Calu3 (cell line): Measurements from ENCODE around the gene PHF2. TPM values are rescaled to one million over a fixed set of nuclear protein-coding genes. Genes with fewer than 3 reads are reported as not detected.

Source experiments
- BruUV-seq: library from RNA; stranded (reverse); fragments of 400-500 nt; replicated peaks from 2 replicates; lab custom pipeline; 2021; lab: Mats Ljungman, UMichigan
- CTCF ChIA-PET: fragments of 300-600 bp; sonication (Branson Sonifier 250); formaldehyde crosslinking; loops from one replicate; lab custom pipeline; 2022; ENCODE audit warnings: antibody characterized with exemption; lab: Charles Lee
- DNase-seq: peaks from one replicate; pipeline ENCODE4 v3.0.0; 2022
- H3K27ac Mint-ChIP-seq: one replicate; pipeline ENCODE4 v1.8.0; 2022; ENCODE audit warnings: mixed read lengths; ENCODE audit not compliant: unreplicated experiment
- H3K27me3 Mint-ChIP-seq: one replicate; pipeline ENCODE4 v1.8.0; 2022; ENCODE audit warnings: mixed read lengths; ENCODE audit not compliant: unreplicated experiment
- H3K36me3 Mint-ChIP-seq: one replicate; pipeline ENCODE4 v1.8.0; 2022; ENCODE audit warnings: mild to moderate bottlenecking, moderate library complexity, mixed read lengths; ENCODE audit not compliant: insufficient read depth, unreplicated experiment
- H3K4me1 Mint-ChIP-seq: one replicate; pipeline ENCODE4 v1.8.0; 2022; ENCODE audit warnings: mild to moderate bottlenecking, low read depth, mixed read lengths; ENCODE audit not compliant: unreplicated experiment
- H3K4me3 Mint-ChIP-seq: one replicate; pipeline ENCODE4 v1.8.0; 2022; ENCODE audit warnings: mild to moderate bottlenecking, low read depth, moderate library complexity, mixed read lengths; ENCODE audit not compliant: unreplicated experiment
- H3K9me3 Mint-ChIP-seq: one replicate; pipeline ENCODE4 v1.8.0; 2022; ENCODE audit warnings: low read depth, mixed read lengths; ENCODE audit not compliant: unreplicated experiment
- CTCF ChIP-seq: fragments of 200-600 bp; IDR thresholded peaks from one replicate; pipeline ENCODE4 v1.8.0; 2022; ENCODE audit warnings: antibody characterized with exemption; ENCODE audit not compliant: unreplicated experiment
- intact Hi-C: fragments of 100-400 bp; cut with micrococcal nuclease; formaldehyde crosslinking; loops from one replicate; pipeline ENCODE4 v1.10.0; 2022; ENCODE audit not compliant: unreplicated experiment
- total RNA-seq: library from RNA; stranded (reverse); gene quantifications from 2 replicates; pipeline ENCODE4 v1.2.3, GENCODE V29; 2022

The PHF2 gene
- total RNA-seq, 1 experiment from 2014 or later, result 13.9 TPM

- TF ChIP-seq CTCF, result no peak
- no peak for DNase-seq
- Mint-ChIP-seq H3K4me1 (peaks cover 10% of the 10 kb centered on the region), H3K4me3 (no peak overlapping the region), H3K36me3 (peaks cover 6% of the 10 kb centered on the region), H3K9me3 (no peaks in the 10 kb centered on the region), H3K27ac (no peak overlapping the region), H3K27me3 (no peaks in the 10 kb centered on the region)
- intact Hi-C loops, result no loop called here
- BruUV-seq, result no TSS peak
- CTCF ChIA-PET, result no interaction called here
Observed at GRCh38 chr9:93644397-93645088, 68.2 kb downstream of the PHF2 start.

DNA sequence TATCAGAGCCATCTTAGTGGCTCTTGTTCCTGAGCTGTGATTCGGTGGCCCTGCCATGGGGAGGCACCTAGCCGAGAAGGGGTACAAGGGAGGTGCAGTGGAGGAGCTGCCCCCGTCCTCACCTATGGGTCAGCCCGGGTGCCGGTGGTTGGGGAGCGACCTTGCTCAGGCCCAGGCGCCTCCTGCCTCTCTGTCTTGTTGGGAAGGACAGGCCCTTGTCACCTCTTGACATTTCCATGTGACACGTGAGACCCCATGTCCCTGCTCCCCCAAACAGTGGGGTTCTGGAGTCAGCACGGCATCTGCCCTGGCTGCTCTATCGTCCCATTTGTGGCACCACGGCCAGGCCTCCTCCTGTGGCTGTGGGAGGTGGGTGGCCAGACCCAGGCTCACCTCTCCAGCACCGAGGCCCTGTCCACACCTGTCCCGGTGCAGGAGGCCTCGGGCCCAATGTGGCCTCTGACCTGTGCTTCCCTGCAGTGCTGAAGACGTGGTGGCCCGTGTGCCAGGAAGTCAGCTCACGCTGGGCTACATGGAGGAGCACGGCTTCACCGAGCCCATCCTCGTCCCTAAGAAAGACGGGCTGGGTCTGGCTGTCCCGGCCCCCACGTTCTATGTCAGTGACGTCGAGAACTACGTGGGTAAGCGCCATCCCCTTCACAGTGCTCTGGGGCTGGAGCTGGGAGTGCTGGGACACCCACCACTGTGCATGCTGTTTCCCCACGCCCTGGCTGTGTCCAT lies 68.9 kb downstream of the PHF2 start:
- no peak for DNase-seq
- H3K27me3 Mint-ChIP-seq, result no peaks in the 10 kb centered on the region
- H3K36me3 Mint-ChIP-seq, result peaks cover 6% of the 10 kb centered on the region
- no peak for TF ChIP-seq CTCF
- no TSS peak for BruUV-seq
- peaks cover 10% of the 10 kb centered on the region for H3K4me1 Mint-ChIP-seq
- H3K9me3 Mint-ChIP-seq, result no peaks in the 10 kb centered on the region
- intact Hi-C loops, result no loop called here
- no peak overlapping the region for H3K4me3 Mint-ChIP-seq
- H3K27ac Mint-ChIP-seq, result no peak overlapping the region
- CTCF ChIA-PET, result no interaction called here

DNA sequence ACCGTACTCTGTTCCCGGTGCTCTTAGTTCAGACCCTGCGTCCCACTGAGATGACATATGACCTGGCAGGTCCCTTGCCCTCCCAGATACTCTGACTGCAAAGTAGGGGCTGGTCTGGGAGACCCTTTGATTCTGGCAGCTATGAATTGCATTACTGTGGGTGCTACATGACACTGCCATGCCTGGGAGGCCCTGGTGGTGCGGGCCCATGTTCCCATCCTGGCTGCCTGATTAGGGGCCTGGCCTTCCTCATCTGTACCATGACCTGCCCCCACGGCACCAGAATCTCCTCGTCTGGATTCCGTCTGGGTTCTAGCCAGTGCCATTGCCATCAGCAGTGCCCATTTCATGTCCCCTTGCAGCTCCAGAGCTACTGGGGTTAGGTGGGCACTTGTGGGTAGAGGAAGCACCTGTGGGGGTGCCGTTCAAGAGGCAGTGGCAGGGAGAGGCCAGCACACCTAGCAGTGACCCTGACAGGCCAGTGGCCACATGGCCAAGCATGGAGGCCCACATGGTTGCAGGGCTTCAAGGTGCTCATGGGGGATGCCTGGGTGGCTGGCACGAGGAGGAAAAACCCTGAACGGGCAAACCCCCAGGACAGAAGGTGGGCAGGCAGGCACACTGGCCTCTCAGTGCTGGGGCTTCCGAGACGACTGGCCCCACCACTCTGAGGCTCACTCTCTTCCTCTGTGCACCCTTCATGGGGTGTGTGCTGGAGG lies 69.7 kb downstream of the PHF2 start:
- no peaks in the 10 kb centered on the region for H3K27me3 Mint-ChIP-seq
- no TSS peak for BruUV-seq

More for the DNA sequence above, 69.7 kb downstream of the PHF2 start:
- Mint-ChIP-seq H3K4me1 (peaks cover 10% of the 10 kb centered on the region), H3K36me3 (peaks cover 6% of the 10 kb centered on the region), H3K27ac (no peak overlapping the region), H3K4me3 (no peak overlapping the region), H3K9me3 (no peaks in the 10 kb centered on the region)
- intact Hi-C loops, result no loop called here
- no peak for DNase-seq
- CTCF ChIA-PET, result no interaction called here
- no peak for TF ChIP-seq CTCF
